Measurements from ENCODE around the gene BCAR1.

- TF ChIP-seq EZH2 (IDR thresholded peaks at IDR 0.05; ENCODE audit: low read length) = no peak
- TF ChIP-seq CTCF (optimal IDR thresholded peaks at IDR 0.05 in 1 of 3, IDR thresholded peaks at IDR 0.05 in 1 of 3, conservative IDR thresholded peaks at IDR 0.05 in 1 of 3; ENCODE audit: extremely low read depth in 1 of 3, insufficient read depth in 2 of 3, low read length in 3 of 3) = no peak
Measured at GRCh38 chr16:75292691-75293090, 41.3 kb upstream of the BCAR1 start.

All from keratinocyte (primary cell).